Measurements from ENCODE around the gene DHTKD1. TPM values are rescaled to one million over a fixed set of nuclear protein-coding genes. Genes with fewer than 3 reads are reported as not detected.
A peak's percentile ranks its signal among the peaks of the same experiment; 100 is the strongest.

Gene DHTKD1
- total RNA-seq = 12.6 TPM

- Histone ChIP-seq H3K36me3 (no peaks in the 10 kb centered on the region), H3K9me3 (no peaks in the 10 kb centered on the region), H3K4me1 (peaks cover 0 to 3% of the 10 kb centered on the region in 2 donors), H3K4me3 (peak within 1 kb of the TSS; percentile 72 to 90), H3K27ac (peak within 1 kb of the TSS; percentile 72 to 85), H3K27me3 (no peaks in the 10 kb centered on the region)
- DNase-seq (ENCODE audit: low spot score in 2 of 2) = peak; percentile 93 to 99
- intact Hi-C loops (cut with DNase I) = loop anchor here (1.0 to 10.0 kb wide), 4 partner anchors 25 to 1036 kb away; partner anchors contain the start of genes OPTN, SEC61A2 and USP6NL
- TF ChIP-seq CTCF (IDR thresholded peaks at IDR 0.05) = peak; percentile 21 to 63 (median 43)
Observed at GRCh38 chr10:12068449-12069269, at the start of gene DHTKD1. DHTKD1 (plus strand) TSS chr10:12068954; CDS start chr10:12069034, 80 bp downstream.

DNA sequence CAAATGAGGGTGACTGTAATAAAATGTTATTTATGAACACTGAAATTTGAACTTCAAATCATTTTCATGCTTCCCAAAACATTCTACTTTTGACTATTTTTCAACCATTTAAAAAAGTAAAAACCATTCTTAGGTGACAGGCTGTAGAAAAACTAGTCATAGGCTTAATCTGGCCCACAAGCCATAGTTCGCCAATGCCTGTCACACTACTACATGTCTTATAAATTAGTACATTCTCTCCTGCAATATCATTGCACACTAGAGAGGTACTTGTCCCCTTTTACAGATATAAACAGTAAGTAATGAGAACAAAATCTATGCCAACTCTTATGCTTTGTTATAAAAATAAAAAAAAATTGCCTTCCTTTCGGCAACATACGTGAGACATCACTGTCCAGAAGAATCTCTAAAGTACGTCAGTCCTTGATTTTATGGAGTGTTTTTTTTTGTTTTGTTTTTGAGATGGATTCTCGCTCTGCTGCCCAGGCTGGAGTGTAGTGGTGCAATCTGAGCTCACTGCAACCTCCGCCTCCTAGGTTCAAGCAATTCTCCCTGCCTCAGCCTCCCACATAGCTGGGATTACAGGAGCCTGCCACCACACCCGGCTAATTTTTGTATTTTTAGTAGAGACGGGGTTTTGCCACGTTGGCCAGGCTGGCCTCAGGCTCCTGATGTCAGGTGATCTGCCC, 49.3 kb upstream of the DHTKD1 start:
- TF ChIP-seq CTCF (IDR thresholded peaks at IDR 0.05) = no peak
- DNase-seq (ENCODE audit: low spot score in 2 of 2) = no peak
- H3K36me3 ChIP-seq = peaks cover 0 to 4% of the 10 kb centered on the region in 2 donors
- no peaks in the 10 kb centered on the region for H3K9me3 ChIP-seq
- intact Hi-C loops (cut with DNase I) = no loop called here
- H3K4me1 ChIP-seq = peaks cover 0 to 7% of the 10 kb centered on the region in 2 donors
- H3K27ac ChIP-seq = no peak overlapping the region
- no peak overlapping the region for H3K4me3 ChIP-seq
- H3K27me3 ChIP-seq = no peaks in the 10 kb centered on the region

GRCh38 chr10:12020574-12020973, 48.2 kb upstream of the DHTKD1 start:
- no peak overlapping the region for H3K4me3 ChIP-seq

DNA sequence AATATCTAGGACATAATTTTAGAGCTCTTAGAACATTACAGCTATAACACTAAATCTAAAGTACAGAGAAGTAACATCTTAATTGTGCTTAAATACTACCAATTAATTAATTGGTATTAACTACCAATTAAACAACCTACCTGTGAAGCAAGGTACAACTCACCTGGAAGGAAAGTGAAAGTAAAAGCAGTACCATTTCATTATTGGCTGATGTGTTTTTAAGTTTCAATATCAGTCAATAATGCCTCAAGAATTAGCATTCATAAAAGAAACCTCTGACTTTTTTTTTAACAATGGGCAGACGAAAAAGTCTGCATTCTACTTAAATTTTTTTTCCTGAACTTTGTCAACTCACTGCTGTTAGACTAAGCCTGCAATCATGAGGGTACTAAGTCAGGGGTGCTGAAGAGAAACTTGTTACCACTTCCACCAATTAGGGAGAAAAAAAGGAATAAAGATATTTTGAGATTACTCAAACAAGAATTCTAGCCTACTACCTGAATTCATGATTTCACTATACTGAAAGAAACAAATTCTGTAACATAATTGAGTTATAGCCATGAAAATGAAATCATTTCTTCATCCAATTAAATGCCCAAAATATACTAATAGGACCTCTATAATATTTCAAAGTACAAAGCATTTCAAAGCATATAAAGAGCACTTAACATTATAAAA, 46.0 kb upstream of the DHTKD1 start:
- H3K4me3 ChIP-seq = no peak overlapping the region
- intact Hi-C loops (cut with DNase I) = no loop called here
- no peak for DNase-seq (ENCODE audit: low spot score in 2 of 2)
- no peak overlapping the region for H3K27ac ChIP-seq
- H3K27me3 ChIP-seq = no peaks in the 10 kb centered on the region
- peaks cover 0 to 7% of the 10 kb centered on the region in 2 donors for H3K4me1 ChIP-seq
- no peak for TF ChIP-seq CTCF (IDR thresholded peaks at IDR 0.05)
- peaks cover 2 to 15% of the 10 kb centered on the region in 2 donors for H3K36me3 ChIP-seq
- H3K9me3 ChIP-seq = no peaks in the 10 kb centered on the region

More at GRCh38 chr10:12020574-12020973, 48.2 kb upstream of the DHTKD1 start:
- intact Hi-C loops (cut with DNase I) = no loop called here
- Histone ChIP-seq H3K9me3 (no peaks in the 10 kb centered on the region), H3K27ac (no peak overlapping the region), H3K27me3 (no peaks in the 10 kb centered on the region), H3K4me1 (peaks cover 0 to 7% of the 10 kb centered on the region in 2 donors), H3K36me3 (peaks cover 0 to 4% of the 10 kb centered on the region in 2 donors)
- no peak for TF ChIP-seq CTCF (IDR thresholded peaks at IDR 0.05)
- DNase-seq (ENCODE audit: low spot score in 2 of 2) = no peak

GRCh38 chr10:12025591-12025990, 43.2 kb upstream of the DHTKD1 start:
- no peak for TF ChIP-seq CTCF (IDR thresholded peaks at IDR 0.05)
- intact Hi-C loops (cut with DNase I) = no loop called here
- Histone ChIP-seq H3K4me1 (no peaks in the 10 kb centered on the region), H3K27me3 (no peaks in the 10 kb centered on the region), H3K36me3 (peaks cover 24 to 35% of the 10 kb centered on the region in 2 donors), H3K9me3 (no peaks in the 10 kb centered on the region), H3K4me3 (no peak overlapping the region), H3K27ac (no peak overlapping the region)
- DNase-seq (ENCODE audit: low spot score in 2 of 2) = no peak

Measured in ascending aorta (tissue), 2 donors.